ENCODE results near the gene DPP6. TPM values are rescaled to one million over a fixed set of nuclear protein-coding genes. Genes with fewer than 3 reads are reported as not detected.

DPP6 gene
- total and polyA plus RNA-seq, 2 of the 8 experiments (the other 6 are each of a cell fraction or from before 2014, with no cell fraction given) = 4.7 to 6.8 TPM

GRCh38 chr7:154916381-154916780 is 864.2 kb downstream of the DPP6 start:
- Histone ChIP-seq H3K4me3 (ENCODE audit: extremely low read depth in 1 of 4, insufficient read depth in 2 of 4, low read depth in 3 of 4, low read length in 4 of 4) (no peak overlapping the region), H3K36me3 (ENCODE audit: control insufficient read depth in 2 of 4, insufficient read depth in 4 of 4, low read length in 3 of 4) (no peaks in the 10 kb centered on the region), H4K91ac (replicated peaks; ENCODE audit: insufficient read length, low read length) (no peak overlapping the region), H3K4ac (replicated peaks; ENCODE audit: insufficient read length, low read depth, low read length) (no peak overlapping the region), H2BK120ac (replicated peaks; ENCODE audit: low read depth, low read length) (no peak overlapping the region), H3K4me1 (replicated peaks in 1 of 4; ENCODE audit: control insufficient read depth in 3 of 4, insufficient read depth in 4 of 4, low read length in 3 of 4) (peaks cover 0 to 2% (median 0%) of the 10 kb centered on the region in 4 experiments; a peak in 4 of 7 replicates), H3K79me1 (ENCODE audit: low read depth, low read length) (no peaks in the 10 kb centered on the region), H3K23ac (ENCODE audit: insufficient read length) (no peak overlapping the region), H3K9ac (replicated peaks in 1 of 4; ENCODE audit: extremely low read depth in 1 of 4, low read depth in 3 of 4, low read length in 3 of 4) (no peak overlapping the region), H2AK5ac (ENCODE audit: low read depth, low read length) (no peak overlapping the region), H3K56ac (replicated peaks; ENCODE audit: insufficient read length, low read depth, low read length) (no peak overlapping the region), H4K5ac (ENCODE audit: insufficient read length, low read depth, low read length) (no peak overlapping the region), H4K8ac (ENCODE audit: extremely low read depth, insufficient read depth, low read length) (no peak overlapping the region), H3K4me2 (ENCODE audit: insufficient read depth in 1 of 2, low read depth in 2 of 2, low read length in 2 of 2) (no peak overlapping the region), H2BK15ac (ENCODE audit: low read length) (no peak overlapping the region), H2BK20ac (ENCODE audit: low read length) (no peak overlapping the region), H3K79me2 (ENCODE audit: control insufficient read depth in 1 of 2, insufficient read depth in 2 of 2, low read length in 2 of 2) (no peaks in the 10 kb centered on the region), H3K27me3 (replicated peaks in 1 of 4; ENCODE audit: control insufficient read depth in 3 of 4, extremely low read depth in 1 of 4, insufficient read depth in 3 of 4, low read length in 3 of 4) (peaks cover 0 to 9% (median 7%) of the 10 kb centered on the region in 4 experiments; a peak in 5 of 7 replicates), H3K27ac (ENCODE audit: low read depth, low read length) (no peak overlapping the region), H3K23me2 (ENCODE audit: low read depth, low read length) (no peaks in the 10 kb centered on the region; the same call in 1 of the 2 replicates), H3K14ac (ENCODE audit: insufficient read length) (no peak overlapping the region), H2BK12ac (ENCODE audit: low read depth, low read length) (no peak overlapping the region), H3K9me3 (ENCODE audit: insufficient read depth in 2 of 2, low read depth in 1 of 2, low read length in 1 of 2) (no peaks in the 10 kb centered on the region; a peak in 1 of 4 replicates), H3K18ac (ENCODE audit: extremely low read depth, low read length) (no peak overlapping the region), H4K20me1 (replicated peaks in 1 of 2; ENCODE audit: control insufficient read depth in 1 of 2, insufficient read depth in 2 of 2, low read length in 2 of 2) (no peaks in the 10 kb centered on the region), H2BK5ac (ENCODE audit: low read depth, low read length) (no peak overlapping the region), H2AFZ (ENCODE audit: low read length) (no peak overlapping the region)
- FAIRE-seq = no peak
- no peak for TF ChIP-seq TEAD4 (IDR thresholded peaks at IDR 0.05; ENCODE audit: low read depth, low read length)
- TF ChIP-seq POU5F1 (IDR thresholded peaks at IDR 0.05; ENCODE audit: low read depth, low read length) = no peak
- no peak for TF ChIP-seq MAFK (IDR thresholded peaks at IDR 0.05; ENCODE audit: low read depth, low read length)
- no peak for TF ChIP-seq USF2 (IDR thresholded peaks at IDR 0.05; ENCODE audit: low read length)
- POLR2A ChIA-PET (ENCODE audit: partially characterized antibody) = no interaction called here
- DNase-seq (ENCODE audit: low read depth in 1 of 2, low spot score in 2 of 2) = no peak
- CTCF ChIA-PET (ENCODE audit: partially characterized antibody) = interaction anchor here (0.6 to 5.6 kb wide), 11 partner anchors 11 to 811 kb away, joined by 3 to 69 read pairs (median 14); no protein-coding TSS in a partner anchor
- 92% methylated on average over 14 of the region's 14 CpGs; no CpG with 5 or more reads in 1 of the 2 experiments for WGBS, 2 experiments (ENCODE audit: extremely low coverage in 1 of 2, insufficient coverage in 1 of 2, insufficient read length in 1 of 2, insufficient replicate concordance in 2 of 2, low coverage in 1 of 2, low lambda C conversion rate in 2 of 2, missing lambda C conversion rate in 1 of 2)
